Measurements from ENCODE around the gene CHMP2A.
"Not testable (repeated sequence)": the region's sequence is repeated elsewhere in the genome, so short reads cannot be mapped to it uniquely, and the experiment has no call there.

Gene CHMP2A

GRCh38 chr19:58511353-58512208 lies 43.3 kb downstream of the CHMP2A start, which contains the start of gene SLC27A5:
Gene SLC27A5, minus strand, starts transcription at chr19:58511992. Its CDS starts 37 bp downstream, at chr19:58511955.
- no peak for DNase-seq (ENCODE audit: low read depth, low spot score)

- no peak for DNase-seq (ENCODE audit: low read depth, low spot score)
Measured at GRCh38 chr19:58510084-58510862, 44.6 kb downstream of the CHMP2A start.

- DNase-seq (ENCODE audit: low read depth, low spot score) = no peak
Measured at GRCh38 chr19:58509731-58510083, 45.2 kb downstream of the CHMP2A start.

GRCh38 chr19:58507602-58508223 lies 47.2 kb downstream of the CHMP2A start:
- DNase-seq (ENCODE audit: low read depth, low spot score) = not testable (repeated sequence)

Data from activated CD4-positive, CD25-positive, alpha-beta regulatory T cell treated with anti-CD3 and anti-CD28 coated beads, Interleukin-2, amount 50 U/mL, for 16 hours (primary cell).